Measurements from ENCODE around the gene SF3B6.

Gene SF3B6

DNA sequence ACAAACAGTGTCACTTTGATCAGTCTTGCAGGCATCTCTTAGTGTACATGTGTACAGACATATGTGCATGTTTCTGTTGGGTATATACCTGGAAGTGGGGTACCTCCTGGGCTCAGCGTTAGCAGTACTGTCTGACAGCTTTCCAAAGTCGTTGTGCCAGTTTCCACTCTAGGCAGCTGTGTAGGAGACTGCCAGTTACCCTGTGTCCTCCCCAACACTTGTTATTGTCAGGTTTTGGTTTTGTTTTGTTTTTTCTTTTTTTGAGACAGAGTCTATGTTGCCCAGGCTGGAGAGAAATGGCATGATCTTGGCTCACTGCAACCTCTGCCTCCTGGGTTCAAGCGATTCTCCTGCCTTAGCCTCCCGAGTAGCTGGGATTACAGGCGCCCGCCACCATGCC is 20.4 kb downstream of the SF3B6 start:
- POLR2A ChIA-PET, result no interaction called here
- DNase-seq, result no peak
- Histone ChIP-seq H3K4me1 (ENCODE audit: control extremely low read depth in 1 of 4, control insufficient read depth in 4 of 4, insufficient read depth in 4 of 4, low read length in 3 of 4) (no peaks in the 10 kb centered on the region), H3K4me3 (ENCODE audit: control insufficient read depth in 1 of 7, extremely low read depth in 1 of 7, insufficient read depth in 4 of 7, low read depth in 2 of 7, low read length in 6 of 7) (no peak overlapping the region), H3K27ac (ENCODE audit: insufficient read depth in 1 of 2, low read depth in 1 of 2, low read length in 2 of 2, poor library complexity in 1 of 2, severe bottlenecking in 2 of 2) (no peak overlapping the region), H3K9me3 (ENCODE audit: control extremely low read depth in 1 of 5, control insufficient read depth in 4 of 5, insufficient read depth in 2 of 5, low read depth in 1 of 5, low read length in 4 of 5) (peaks cover 0 to 2% (median 0%) of the 10 kb centered on the region in 5 experiments), H3K27me3 (replicated peaks in 2 of 5; ENCODE audit: control insufficient read depth in 4 of 5, insufficient read depth in 5 of 5, low read length in 4 of 5) (peaks cover 0 to 12% (median 11%) of the 10 kb centered on the region in 5 experiments), H3K36me3 (ENCODE audit: control insufficient read depth in 4 of 4, insufficient read depth in 4 of 4, low read length in 3 of 4) (no peaks in the 10 kb centered on the region)
- 100% methylated on average over 4 of the region's 6 CpGs for WGBS (ENCODE audit: insufficient coverage)
- CTCF ChIA-PET, result no interaction called here

- H3K36me3 ChIP-seq (ENCODE audit: control insufficient read depth in 4 of 4, insufficient read depth in 4 of 4, low read length in 3 of 4), result no peaks in the 10 kb centered on the region
- no peak overlapping the region for H3K4me3 ChIP-seq (ENCODE audit: control insufficient read depth in 1 of 7, extremely low read depth in 1 of 7, insufficient read depth in 4 of 7, low read depth in 2 of 7, low read length in 6 of 7)
- H3K27ac ChIP-seq (ENCODE audit: insufficient read depth in 1 of 2, low read depth in 1 of 2, low read length in 2 of 2, poor library complexity in 1 of 2, severe bottlenecking in 2 of 2), result no peak overlapping the region
- CTCF ChIA-PET, result interaction anchor here (0.5 to 0.8 kb wide), 2 partner anchors 18 to 28 kb away, joined by 3 read pairs; no protein-coding TSS in a partner anchor
- H3K4me1 ChIP-seq (ENCODE audit: control extremely low read depth in 1 of 4, control insufficient read depth in 4 of 4, insufficient read depth in 4 of 4, low read length in 3 of 4), result peaks cover 0 to 10% (median 7%) of the 10 kb centered on the region in 4 experiments
- H3K27me3 ChIP-seq (replicated peaks in 2 of 5; ENCODE audit: control insufficient read depth in 4 of 5, insufficient read depth in 5 of 5, low read length in 4 of 5), result peaks cover 0 to 24% (median 15%) of the 10 kb centered on the region in 5 experiments
- H3K9me3 ChIP-seq (ENCODE audit: control extremely low read depth in 1 of 5, control insufficient read depth in 4 of 5, insufficient read depth in 2 of 5, low read depth in 1 of 5, low read length in 4 of 5), result peaks cover 0 to 2% (median 0%) of the 10 kb centered on the region in 5 experiments
- no peak for DNase-seq
- POLR2A ChIA-PET, result no interaction called here
- WGBS (ENCODE audit: insufficient coverage), result 96% methylated on average over 6 of the region's 8 CpGs
Measured at GRCh38 chr2:24054366-24055010, 21.6 kb downstream of the SF3B6 start.

- no CpG with 5 or more reads among the region's 1 CpG for WGBS (ENCODE audit: insufficient coverage)
- DNase-seq, result no peak
- H3K4me3 ChIP-seq (ENCODE audit: control insufficient read depth in 1 of 7, extremely low read depth in 1 of 7, insufficient read depth in 4 of 7, low read depth in 2 of 7, low read length in 6 of 7), result no peak overlapping the region
- H3K4me1 ChIP-seq (ENCODE audit: control extremely low read depth in 1 of 4, control insufficient read depth in 4 of 4, insufficient read depth in 4 of 4, low read length in 3 of 4), result peaks cover 0 to 18% (median 15%) of the 10 kb centered on the region in 4 experiments
- CTCF ChIA-PET, result interaction anchor here (1.4 to 2.9 kb wide), 3 partner anchors 9 to 18 kb away, joined by 3 to 13 read pairs (median 9); no protein-coding TSS in a partner anchor
- peaks cover 0 to 37% (median 18%) of the 10 kb centered on the region in 5 experiments for H3K27me3 ChIP-seq (replicated peaks in 2 of 5; ENCODE audit: control insufficient read depth in 4 of 5, insufficient read depth in 5 of 5, low read length in 4 of 5)
- H3K36me3 ChIP-seq (ENCODE audit: control insufficient read depth in 4 of 4, insufficient read depth in 4 of 4, low read length in 3 of 4), result no peaks in the 10 kb centered on the region
- no peak overlapping the region for H3K27ac ChIP-seq (ENCODE audit: insufficient read depth in 1 of 2, low read depth in 1 of 2, low read length in 2 of 2, poor library complexity in 1 of 2, severe bottlenecking in 2 of 2)
- H3K9me3 ChIP-seq (ENCODE audit: control extremely low read depth in 1 of 5, control insufficient read depth in 4 of 5, insufficient read depth in 2 of 5, low read depth in 1 of 5, low read length in 4 of 5), result peaks cover 0 to 2% (median 0%) of the 10 kb centered on the region in 5 experiments
- POLR2A ChIA-PET, result no interaction called here
Measured at GRCh38 chr2:24052951-24053350, 23.2 kb downstream of the SF3B6 start.

DNA sequence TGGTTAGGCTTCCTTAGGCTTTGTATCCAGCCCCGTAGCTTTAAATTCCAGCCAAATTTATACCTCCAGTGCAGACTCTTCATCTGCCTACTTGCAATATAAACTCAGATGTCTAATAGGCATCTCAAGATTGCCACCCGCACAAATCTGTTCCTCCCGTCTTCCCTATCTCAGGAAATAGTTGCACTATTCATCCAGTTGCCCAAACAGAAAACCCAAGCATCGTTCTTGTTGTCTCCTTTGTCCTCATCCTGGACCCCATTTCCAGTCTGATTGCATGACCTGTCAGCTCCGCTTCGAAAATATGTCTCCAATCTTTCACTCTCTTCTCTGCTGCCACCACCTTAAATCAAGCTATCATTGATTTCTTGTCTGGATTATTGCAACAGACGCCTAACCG is 24.3 kb downstream of the SF3B6 start:
- POLR2A ChIA-PET, result no interaction called here
- no peak overlapping the region for H3K4me3 ChIP-seq (ENCODE audit: control insufficient read depth in 1 of 7, extremely low read depth in 1 of 7, insufficient read depth in 4 of 7, low read depth in 2 of 7, low read length in 6 of 7)
- 88% methylated on average over 6 of the region's 8 CpGs for WGBS (ENCODE audit: insufficient coverage)
- H3K4me1 ChIP-seq (ENCODE audit: control extremely low read depth in 1 of 4, control insufficient read depth in 4 of 4, insufficient read depth in 4 of 4, low read length in 3 of 4), result peaks cover 0 to 23% (median 21%) of the 10 kb centered on the region in 4 experiments
- H3K27ac ChIP-seq (ENCODE audit: insufficient read depth in 1 of 2, low read depth in 1 of 2, low read length in 2 of 2, poor library complexity in 1 of 2, severe bottlenecking in 2 of 2), result no peak overlapping the region
- CTCF ChIA-PET, result interaction anchor here (0.9 to 2.9 kb wide), 6 partner anchors 8 to 61 kb away, joined by 3 to 13 read pairs (median 6); no protein-coding TSS in a partner anchor
- H3K9me3 ChIP-seq (ENCODE audit: control extremely low read depth in 1 of 5, control insufficient read depth in 4 of 5, insufficient read depth in 2 of 5, low read depth in 1 of 5, low read length in 4 of 5), result peaks cover 0 to 2% (median 0%) of the 10 kb centered on the region in 5 experiments
- DNase-seq, result no peak
- peaks cover 0 to 37% (median 18%) of the 10 kb centered on the region in 5 experiments for H3K27me3 ChIP-seq (replicated peaks in 2 of 5; ENCODE audit: control insufficient read depth in 4 of 5, insufficient read depth in 5 of 5, low read length in 4 of 5)
- no peaks in the 10 kb centered on the region for H3K36me3 ChIP-seq (ENCODE audit: control insufficient read depth in 4 of 4, insufficient read depth in 4 of 4, low read length in 3 of 4)

- peak in 1 of 3 donors; percentile 27 for DNase-seq
- Histone ChIP-seq H3K4me3 (ENCODE audit: control insufficient read depth in 1 of 7, extremely low read depth in 1 of 7, insufficient read depth in 4 of 7, low read depth in 2 of 7, low read length in 6 of 7) (peak overlapping the region; percentile 38 to 79 (median 61)), H3K4me1 (ENCODE audit: control extremely low read depth in 1 of 4, control insufficient read depth in 4 of 4, insufficient read depth in 4 of 4, low read length in 3 of 4) (peaks cover 5 to 34% (median 27%) of the 10 kb centered on the region in 4 experiments), H3K36me3 (ENCODE audit: control insufficient read depth in 4 of 4, insufficient read depth in 4 of 4, low read length in 3 of 4) (no peaks in the 10 kb centered on the region), H3K9me3 (ENCODE audit: control extremely low read depth in 1 of 5, control insufficient read depth in 4 of 5, insufficient read depth in 2 of 5, low read depth in 1 of 5, low read length in 4 of 5) (no peaks in the 10 kb centered on the region), H3K27me3 (replicated peaks in 2 of 5; ENCODE audit: control insufficient read depth in 4 of 5, insufficient read depth in 5 of 5, low read length in 4 of 5) (peaks cover 0 to 37% (median 18%) of the 10 kb centered on the region in 5 experiments), H3K27ac (ENCODE audit: insufficient read depth in 1 of 2, low read depth in 1 of 2, low read length in 2 of 2, poor library complexity in 1 of 2, severe bottlenecking in 2 of 2) (no peak overlapping the region)
- ChIA-PET POLR2A (interaction anchor here (0.5 kb wide), 1 partner anchor 196 kb away, joined by 4 read pairs; no protein-coding TSS in a partner anchor), CTCF (interaction anchor here (1.0 to 2.9 kb wide), 5 partner anchors 9 to 60 kb away, joined by 3 to 13 read pairs (median 9); no protein-coding TSS in a partner anchor)
- 10% methylated on average over 40 of the region's 47 CpGs for WGBS (ENCODE audit: insufficient coverage)
Measured at GRCh38 chr2:24050041-24050979, 25.8 kb downstream of the SF3B6 start.

- Histone ChIP-seq H3K4me3 (ENCODE audit: control insufficient read depth in 1 of 7, extremely low read depth in 1 of 7, insufficient read depth in 4 of 7, low read depth in 2 of 7, low read length in 6 of 7) (peak within 1 kb of the TSS; percentile 38 to 79 (median 61)), H3K36me3 (ENCODE audit: control insufficient read depth in 4 of 4, insufficient read depth in 4 of 4, low read length in 3 of 4) (no peaks in the 10 kb centered on the region), H3K27me3 (replicated peaks in 2 of 5; ENCODE audit: control insufficient read depth in 4 of 5, insufficient read depth in 5 of 5, low read length in 4 of 5) (peaks cover 0 to 37% (median 18%) of the 10 kb centered on the region in 5 experiments), H3K4me1 (ENCODE audit: control extremely low read depth in 1 of 4, control insufficient read depth in 4 of 4, insufficient read depth in 4 of 4, low read length in 3 of 4) (peaks cover 5 to 34% (median 27%) of the 10 kb centered on the region in 4 experiments), H3K9me3 (ENCODE audit: control extremely low read depth in 1 of 5, control insufficient read depth in 4 of 5, insufficient read depth in 2 of 5, low read depth in 1 of 5, low read length in 4 of 5) (no peaks in the 10 kb centered on the region), H3K27ac (ENCODE audit: insufficient read depth in 1 of 2, low read depth in 1 of 2, low read length in 2 of 2, poor library complexity in 1 of 2, severe bottlenecking in 2 of 2) (no peak within 1 kb of the TSS)
- ChIA-PET CTCF (interaction anchor here (1.2 to 1.6 kb wide), 2 partner anchors 11 to 38 kb away, joined by 3 to 5 read pairs; no protein-coding TSS in a partner anchor), POLR2A (no interaction called here)
- peak; percentile 42 to 64 (median 63) for DNase-seq
- WGBS (ENCODE audit: insufficient coverage), result 0% methylated on average over 20 of the region's 52 CpGs
Measured at GRCh38 chr2:24049485-24050021, 26.6 kb downstream of the SF3B6 start, which contains the start of gene FKBP1B. Gene FKBP1B, plus strand, starts transcription at chr2:24049741. Its CDS starts 109 bp downstream, at chr2:24049850.
